Hematopoietic multipotent progenitor cell treated with erythropoietin and hydrocortisone succinate and interleukin-3 and kit ligand, for 17 days (in vitro differentiated cells): ENCODE results near the gene PRELID3B.

ENCODE experiments used
- DNase-seq: peaks from one replicate; pipeline ENCODE4 v3.0.0-alpha.2; 2015; ENCODE audit warnings: low spot score

Gene PRELID3B

GRCh38 chr20:58994390-58995159 is 48.0 kb downstream of the PRELID3B start:
- no peak for DNase-seq

- no peak for DNase-seq
These were observed 49.0 kb downstream of the PRELID3B start for GRCh38 chr20:58993332-58994248.

- no peak for DNase-seq
These were observed 49.7 kb downstream of the PRELID3B start for GRCh38 chr20:58992911-58993310.

GRCh38 chr20:58991715-58992114 is 50.9 kb downstream of the PRELID3B start:
- no peak for DNase-seq

GRCh38 chr20:58990651-58991445 is 51.7 kb downstream of the PRELID3B start:
- DNase-seq: no peak

- DNase-seq: no peak
These were observed 53.4 kb downstream of the PRELID3B start for GRCh38 chr20:58989196-58989595.

- no peak for DNase-seq
These were observed 54.1 kb downstream of the PRELID3B start for GRCh38 chr20:58988565-58988882.

GRCh38 chr20:58987790-58988564 is 54.6 kb downstream of the PRELID3B start:
- DNase-seq: no peak

GRCh38 chr20:58986968-58987517 is 55.5 kb downstream of the PRELID3B start:
- no peak for DNase-seq

- no peak for DNase-seq
These were observed 56.2 kb downstream of the PRELID3B start for GRCh38 chr20:58986286-58986967.

- no peak for DNase-seq
These were observed 56.9 kb downstream of the PRELID3B start for GRCh38 chr20:58985656-58986055.

- DNase-seq: no peak
These were observed 57.9 kb downstream of the PRELID3B start for GRCh38 chr20:58984691-58985090.
